HCT116 (cell line): ENCODE data around the gene TYW1B.
"Not testable (repeated sequence)": the region's sequence is repeated elsewhere in the genome, so short reads cannot be mapped to it uniquely, and the experiment has no call there.

Source experiments
- CEBPB ChIP-seq: IDR thresholded peaks from 2 replicates; pipeline ENCODE4 v1.6.1; 2012; ENCODE audit warnings: low read depth
- EGR1 ChIP-seq: IDR thresholded peaks from 2 replicates; pipeline ENCODE4 v1.6.1; 2012; ENCODE audit warnings: low read depth
- EZH2 ChIP-seq: fragments of 200-600 bp; sonication (generic); IDR thresholded peaks from 2 replicates; pipeline ENCODE4 v1.6.1; 2017; ENCODE audit warnings: antibody characterized with exemption, mixed run types
- JUND ChIP-seq: IDR thresholded peaks from 2 replicates; pipeline ENCODE4 v1.6.1; 2012
- POLR2A ChIP-seq: IDR thresholded peaks from 2 replicates; pipeline ENCODE4 v1.7.0; 2011; ENCODE audit warnings: borderline replicate concordance; ENCODE audit not compliant: insufficient read depth, insufficient read length; ENCODE audit errors: extremely low read depth
- SP1 ChIP-seq: IDR thresholded peaks from 2 replicates; pipeline ENCODE4 v1.6.1; 2012; ENCODE audit warnings: low read depth
- TF ChIP-seq, protein P1 (sequence below), 3 experiments: fragments of 200-600 bp in 1 of 3; sonication (generic) in 1 of 3; IDR thresholded peaks in 2 of 3; conservative IDR thresholded peaks in 1 of 3; 2 replicates each; pipeline ENCODE4 v1.5.1; 2012 to 2017; ENCODE audit warnings: low read depth in 2 of 3, low read length in 2 of 3, antibody characterized with exemption in 1 of 3, borderline replicate concordance in 1 of 3, control low read depth in 1 of 3, mild to moderate bottlenecking in 1 of 3, mixed read lengths in 1 of 3, mixed run types in 1 of 3, moderate library complexity in 1 of 3; ENCODE audit not compliant: insufficient read depth in 1 of 3

DNA sequence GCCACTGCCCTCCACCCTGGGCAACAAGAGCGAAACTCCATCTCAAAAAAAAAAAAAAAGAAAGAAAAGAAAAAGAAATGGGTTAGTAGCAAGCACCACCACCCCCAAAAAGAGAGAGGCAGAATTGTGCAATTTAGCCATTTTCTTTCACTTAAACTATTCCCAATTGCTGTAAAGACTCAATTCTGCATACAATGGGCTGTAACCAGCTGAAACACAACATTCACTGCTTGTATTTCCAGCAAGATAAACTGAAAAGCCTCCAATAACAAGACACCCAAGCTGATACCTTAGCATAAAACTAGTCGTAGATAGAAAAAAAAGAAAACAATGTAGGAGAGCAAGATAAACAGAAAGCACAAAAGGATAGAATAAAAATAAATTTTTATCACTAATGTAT lies 84.2 kb downstream of the TYW1B start:
- TF ChIP-seq EGR1, SP1, JUND, EZH2, CEBPB, POLR2A: not testable (repeated sequence)
- TF ChIP-seq, protein P1, sequence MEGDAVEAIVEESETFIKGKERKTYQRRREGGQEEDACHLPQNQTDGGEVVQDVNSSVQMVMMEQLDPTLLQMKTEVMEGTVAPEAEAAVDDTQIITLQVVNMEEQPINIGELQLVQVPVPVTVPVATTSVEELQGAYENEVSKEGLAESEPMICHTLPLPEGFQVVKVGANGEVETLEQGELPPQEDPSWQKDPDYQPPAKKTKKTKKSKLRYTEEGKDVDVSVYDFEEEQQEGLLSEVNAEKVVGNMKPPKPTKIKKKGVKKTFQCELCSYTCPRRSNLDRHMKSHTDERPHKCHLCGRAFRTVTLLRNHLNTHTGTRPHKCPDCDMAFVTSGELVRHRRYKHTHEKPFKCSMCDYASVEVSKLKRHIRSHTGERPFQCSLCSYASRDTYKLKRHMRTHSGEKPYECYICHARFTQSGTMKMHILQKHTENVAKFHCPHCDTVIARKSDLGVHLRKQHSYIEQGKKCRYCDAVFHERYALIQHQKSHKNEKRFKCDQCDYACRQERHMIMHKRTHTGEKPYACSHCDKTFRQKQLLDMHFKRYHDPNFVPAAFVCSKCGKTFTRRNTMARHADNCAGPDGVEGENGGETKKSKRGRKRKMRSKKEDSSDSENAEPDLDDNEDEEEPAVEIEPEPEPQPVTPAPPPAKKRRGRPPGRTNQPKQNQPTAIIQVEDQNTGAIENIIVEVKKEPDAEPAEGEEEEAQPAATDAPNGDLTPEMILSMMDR (IDR thresholded peaks at IDR 0.05 in 2 of 3, conservative IDR thresholded peaks at IDR 0.05 in 1 of 3; ENCODE audit: borderline replicate concordance in 1 of 3, insufficient read depth in 1 of 3, low read depth in 2 of 3, low read length in 2 of 3): not testable (repeated sequence)
